ENCODE measurements around the gene BBS9.
"Not testable (repeated sequence)": the region's sequence is repeated elsewhere in the genome, so short reads cannot be mapped to it uniquely, and the experiment has no call there.

BBS9 gene

DNA sequence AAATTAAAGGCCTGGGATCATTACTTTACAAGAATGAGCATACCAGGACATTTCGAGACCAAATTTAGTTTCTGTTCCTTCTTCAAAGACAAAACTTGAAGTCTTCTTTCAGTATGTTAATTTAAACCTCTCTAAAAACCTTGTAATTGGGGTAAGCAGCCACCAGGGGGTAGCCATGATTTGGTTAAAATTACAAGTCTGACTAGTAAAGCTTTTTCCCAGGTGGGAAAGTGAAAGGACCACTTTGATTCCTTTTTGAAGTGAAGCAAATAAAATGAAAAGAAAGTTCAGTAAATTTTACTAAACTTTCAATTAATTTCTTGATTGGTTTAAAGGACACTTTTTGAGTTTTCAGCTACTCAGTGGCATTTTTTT, 294.3 kb downstream of the BBS9 start:
- DNase-seq (ENCODE audit: extremely low read depth in 1 of 2, low read depth in 1 of 2): no peak

- DNase-seq (ENCODE audit: extremely low read depth in 1 of 2, low read depth in 1 of 2): no peak
These were observed 296.0 kb downstream of the BBS9 start for GRCh38 chr7:33425395-33425794.

GRCh38 chr7:33425929-33426678, 296.7 kb downstream of the BBS9 start:
- DNase-seq (ENCODE audit: extremely low read depth in 1 of 2, low read depth in 1 of 2): no peak

DNA sequence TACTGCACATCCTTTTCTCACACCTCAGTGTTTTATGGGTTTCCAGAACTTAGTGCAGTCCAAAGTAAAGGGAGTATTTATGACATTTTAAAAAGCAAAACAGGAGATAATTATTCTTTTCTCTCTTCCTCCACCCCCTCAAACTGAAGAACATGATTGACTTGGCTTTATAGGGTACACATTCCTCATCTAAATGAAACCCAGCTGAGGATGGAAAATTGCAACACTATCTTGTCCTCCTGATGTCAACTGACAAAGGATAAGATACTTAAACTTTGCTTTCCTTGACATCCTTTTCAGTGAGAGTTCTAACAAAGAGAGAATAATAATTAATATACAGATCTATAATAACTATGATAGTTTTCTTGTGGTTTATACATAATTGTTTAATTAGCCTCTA, 299.1 kb downstream of the BBS9 start:
- no peak for DNase-seq (ENCODE audit: extremely low read depth in 1 of 2, low read depth in 1 of 2)

GRCh38 chr7:33431543-33431942, 302.2 kb downstream of the BBS9 start:
- DNase-seq (ENCODE audit: extremely low read depth in 1 of 2, low read depth in 1 of 2): no peak

GRCh38 chr7:33432821-33433220, 303.5 kb downstream of the BBS9 start:
- DNase-seq (ENCODE audit: extremely low read depth in 1 of 2, low read depth in 1 of 2): no peak

DNA sequence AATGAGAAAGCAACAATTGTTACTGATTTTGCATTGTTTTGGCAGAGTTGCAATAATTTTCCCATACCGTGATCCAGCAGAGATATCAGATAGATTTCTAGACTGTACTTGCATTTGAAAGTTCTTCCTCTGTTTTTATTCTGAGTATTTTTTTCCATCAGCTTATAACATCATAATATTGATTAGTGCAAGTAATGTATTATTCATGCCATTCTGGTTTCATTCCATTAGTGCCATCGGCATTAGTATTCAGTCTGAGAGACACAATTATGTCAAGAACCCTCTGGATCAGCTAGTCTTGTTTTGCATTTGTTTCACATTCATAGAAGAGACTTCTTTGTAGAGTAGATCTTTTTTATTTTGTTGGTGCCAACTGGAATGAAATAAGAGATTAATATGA, 304.0 kb downstream of the BBS9 start:
- no peak for DNase-seq (ENCODE audit: extremely low read depth in 1 of 2, low read depth in 1 of 2)

DNA sequence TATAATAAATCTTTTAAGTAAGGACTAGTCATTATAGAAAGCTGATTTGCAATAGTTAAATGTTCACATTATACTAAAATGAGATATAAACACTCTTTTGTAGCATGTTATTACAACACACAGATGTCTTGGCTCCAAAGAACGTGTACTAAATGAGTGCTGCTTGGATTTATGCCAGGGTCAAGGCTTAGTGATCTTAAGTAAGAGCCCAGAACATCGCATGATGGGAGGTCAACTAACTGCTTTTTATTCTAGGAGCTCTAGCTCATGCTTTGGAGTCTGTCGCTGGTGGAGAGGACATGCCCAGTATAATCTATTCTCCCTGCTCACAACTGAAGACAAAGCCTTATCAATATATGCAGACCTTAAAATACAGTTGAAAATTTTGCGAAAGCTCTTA, 315.1 kb downstream of the BBS9 start:
- no peak for DNase-seq (ENCODE audit: extremely low read depth in 1 of 2, low read depth in 1 of 2)

DNA sequence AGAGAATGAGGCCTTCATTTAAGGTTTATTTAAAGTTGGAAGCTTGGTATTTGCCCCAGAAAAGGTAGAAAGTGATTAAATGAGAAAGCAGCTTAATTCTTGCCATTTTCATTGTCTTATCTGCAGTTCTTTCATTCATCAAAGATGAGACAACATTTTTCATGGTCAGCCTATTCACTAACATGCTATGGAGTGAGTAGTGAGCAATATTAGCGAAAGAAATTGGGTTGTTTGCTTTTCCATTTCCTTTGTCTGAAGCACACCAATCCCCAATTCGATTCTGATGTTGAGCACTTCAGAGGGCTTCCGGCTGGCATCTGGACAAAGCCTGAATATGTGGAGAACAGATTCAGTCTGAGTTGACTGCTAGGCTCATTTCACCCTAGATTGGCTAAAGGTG, 317.2 kb downstream of the BBS9 start:
- DNase-seq (ENCODE audit: extremely low read depth in 1 of 2, low read depth in 1 of 2): no peak

DNA sequence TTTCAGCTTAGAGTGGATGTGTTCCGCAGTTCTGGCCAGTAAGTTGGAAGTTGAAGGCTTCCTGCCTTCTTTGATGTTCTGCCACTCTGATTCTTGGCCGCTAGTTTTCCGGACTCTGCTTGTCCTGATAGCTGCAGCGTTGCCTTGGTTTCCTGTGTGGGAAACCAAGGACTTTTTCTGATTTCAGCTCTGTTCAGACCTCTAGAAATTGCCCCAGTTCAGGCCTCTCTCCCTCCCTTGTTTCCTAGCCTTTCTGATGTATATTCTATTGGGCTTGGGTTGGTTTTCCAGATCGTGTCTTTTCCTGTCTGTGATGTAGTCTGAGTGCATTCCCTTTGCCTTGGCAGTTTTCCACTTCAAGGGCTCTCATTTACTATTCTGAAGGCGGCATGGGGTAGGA, 318.7 kb downstream of the BBS9 start:
- DNase-seq (ENCODE audit: extremely low read depth in 1 of 2, low read depth in 1 of 2): no peak

DNA sequence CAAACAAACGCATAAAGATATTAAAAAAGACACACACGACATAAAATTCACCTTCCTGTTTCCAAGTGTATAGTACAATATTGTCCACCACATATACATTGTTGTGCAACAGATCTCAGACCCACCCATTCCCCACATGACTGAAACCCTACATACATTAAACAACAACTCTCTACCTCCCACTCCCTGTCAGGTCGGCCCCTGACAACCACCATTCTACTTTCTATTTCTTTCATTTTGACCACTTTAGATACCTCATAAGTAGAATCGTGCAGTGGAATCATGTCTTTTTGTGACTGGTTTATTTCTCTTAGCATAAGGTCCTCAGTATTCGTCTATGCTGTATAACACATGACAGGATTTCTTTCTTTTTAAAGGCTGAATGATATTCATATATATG, 320.5 kb downstream of the BBS9 start:
- DNase-seq (ENCODE audit: extremely low read depth in 1 of 2, low read depth in 1 of 2): no peak

- no peak for DNase-seq (ENCODE audit: extremely low read depth in 1 of 2, low read depth in 1 of 2)
These were observed 323.6 kb downstream of the BBS9 start for GRCh38 chr7:33452805-33453502.

GRCh38 chr7:33457039-33457438, 327.7 kb downstream of the BBS9 start:
- DNase-seq (ENCODE audit: extremely low read depth in 1 of 2, low read depth in 1 of 2): no peak

- DNase-seq (ENCODE audit: extremely low read depth in 1 of 2, low read depth in 1 of 2): no peak
These were observed 329.2 kb downstream of the BBS9 start for GRCh38 chr7:33458581-33458980.

GRCh38 chr7:33459340-33459751, 330.0 kb downstream of the BBS9 start:
- DNase-seq (ENCODE audit: extremely low read depth in 1 of 2, low read depth in 1 of 2): no peak

- no peak for DNase-seq (ENCODE audit: extremely low read depth in 1 of 2, low read depth in 1 of 2)
These were observed 333.8 kb downstream of the BBS9 start for GRCh38 chr7:33463131-33463530.

GRCh38 chr7:33466203-33466602, 336.8 kb downstream of the BBS9 start:
- DNase-seq (ENCODE audit: extremely low read depth in 1 of 2, low read depth in 1 of 2): no peak

GRCh38 chr7:33471636-33472242, 342.4 kb downstream of the BBS9 start:
- DNase-seq (ENCODE audit: extremely low read depth in 1 of 2, low read depth in 1 of 2): no peak

- DNase-seq (ENCODE audit: extremely low read depth in 1 of 2, low read depth in 1 of 2): no peak
These were observed 343.1 kb downstream of the BBS9 start for GRCh38 chr7:33472348-33473025.

- DNase-seq (ENCODE audit: extremely low read depth in 1 of 2, low read depth in 1 of 2): no peak
These were observed 348.5 kb downstream of the BBS9 start for GRCh38 chr7:33477719-33478480.

DNA sequence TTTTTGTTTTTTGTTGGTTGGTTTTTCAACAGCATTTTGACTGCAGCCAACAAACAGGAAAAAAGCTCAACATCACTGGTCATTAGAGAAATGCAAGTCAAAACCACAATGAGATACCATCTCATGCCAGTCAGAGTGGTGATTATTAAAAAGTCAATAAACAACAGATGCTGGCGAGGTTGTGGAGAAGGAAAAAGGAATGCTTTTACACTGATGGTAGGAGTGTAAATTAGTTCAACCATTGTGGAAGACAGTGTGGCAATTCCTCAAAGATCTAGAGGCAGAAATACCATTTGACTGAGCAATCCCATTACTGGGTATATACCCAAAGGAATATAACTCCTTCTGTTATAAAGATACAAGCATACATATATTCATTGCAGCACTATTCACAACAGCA, 355.1 kb downstream of the BBS9 start:
- DNase-seq (ENCODE audit: extremely low read depth in 1 of 2, low read depth in 1 of 2): not testable (repeated sequence)
